GM23338 (cell line): ENCODE measurements around the gene WWOX.

Experiments used
- CREB1 ChIP-seq: fragments of 250-450 bp; sonication (Bioruptor Pico); IDR thresholded peaks from 2 replicates; pipeline ENCODE4 v1.5.0; 2020; ENCODE audit warnings: low read depth, mild to moderate bottlenecking, moderate library complexity
- CTCF ChIP-seq, 2 experiments: fragments of 200-600 bp in 1 of 2; sonication (generic) in 1 of 2; conservative IDR thresholded peaks; 2 replicates each; pipeline versions ENCODE4 v1.5.1 to v1.6.1; 2016 to 2017; ENCODE audit warnings: antibody characterized with exemption in 2 of 2, low read depth in 2 of 2, mild to moderate bottlenecking in 2 of 2, moderate library complexity in 1 of 2
- EZH2 ChIP-seq: fragments of 200-600 bp; sonication (generic); IDR thresholded peaks from one replicate; pipeline ENCODE4 v1.8.0; 2017; ENCODE audit warnings: antibody characterized with exemption, mild to moderate bottlenecking, low read depth; ENCODE audit not compliant: unreplicated experiment
- EZH2phosphoT487 ChIP-seq: fragments of 200-600 bp; sonication (generic); IDR thresholded peaks from one replicate; pipeline ENCODE4 v1.8.1; 2018; ENCODE audit warnings: antibody characterized with exemption; ENCODE audit not compliant: unreplicated experiment
- POLR2AphosphoS5 ChIP-seq: IDR thresholded peaks from 2 replicates; pipeline ENCODE4 v1.6.1; 2016; ENCODE audit warnings: antibody characterized with exemption, low read depth
- REST ChIP-seq: IDR thresholded peaks from one replicate; pipeline ENCODE4 v1.6.1; 2018; ENCODE audit warnings: antibody characterized with exemption; ENCODE audit not compliant: unreplicated experiment
- ZNF331 ChIP-seq: fragments of 250-450 bp; sonication (Bioruptor Pico); IDR thresholded peaks from 2 replicates; pipeline ENCODE4 v1.5.0; 2020; ENCODE audit warnings: low read depth, mild to moderate bottlenecking, moderate library complexity

DNA sequence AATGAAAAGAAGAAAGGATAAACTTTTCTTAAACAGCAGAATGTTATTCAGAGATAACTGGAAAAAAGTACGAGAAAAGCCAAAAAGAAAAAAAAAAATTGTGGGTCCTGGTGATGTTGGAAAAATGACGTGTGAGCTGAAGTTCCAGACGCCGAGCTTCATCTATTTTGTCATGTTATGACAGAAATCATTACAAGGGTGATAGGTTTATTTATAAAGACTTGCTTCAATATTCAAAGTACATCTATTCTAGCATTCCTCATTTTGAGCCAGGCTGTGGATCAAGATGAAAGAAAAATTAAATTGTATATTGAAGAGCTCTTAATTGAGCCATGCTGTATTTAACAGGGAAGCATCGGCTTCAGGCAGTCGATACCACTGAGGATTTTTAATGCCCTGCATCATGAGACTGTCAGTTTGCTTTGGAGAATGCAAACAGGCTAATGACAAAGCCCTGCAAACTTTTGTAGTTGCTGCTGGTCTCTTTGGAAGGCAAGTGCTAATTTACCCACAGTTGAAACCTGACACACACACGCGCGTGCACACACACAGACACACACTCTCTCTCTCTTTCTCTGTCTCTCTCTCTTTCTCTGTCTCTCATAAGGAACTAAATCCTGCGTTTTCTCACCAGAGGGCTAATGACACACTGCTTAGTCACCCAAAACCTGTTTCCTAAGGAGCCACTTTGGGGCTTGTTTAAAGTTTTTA, 110.7 kb downstream of the WWOX start:
- TF ChIP-seq POLR2AphosphoS5 (no peak), CTCF (conservative IDR thresholded peaks at IDR 0.05; ENCODE audit: low read depth in 2 of 2) (no peak), EZH2 (no peak), REST (no peak), CREB1 (CRISPR knock-in tag) (no peak), ZNF331 (CRISPR knock-in tag) (no peak), EZH2phosphoT487 (no peak)
